Activated naive CD4-positive, alpha-beta T cell treated with Interleukin-2 at 50 U/mL for 16 hours (primary cell): ENCODE results near the gene TMEM238.

Experiments used
- DNase-seq: peaks from one replicate; pipeline ENCODE4 v3.0.0-alpha.2; 2020

TMEM238 gene

DNA sequence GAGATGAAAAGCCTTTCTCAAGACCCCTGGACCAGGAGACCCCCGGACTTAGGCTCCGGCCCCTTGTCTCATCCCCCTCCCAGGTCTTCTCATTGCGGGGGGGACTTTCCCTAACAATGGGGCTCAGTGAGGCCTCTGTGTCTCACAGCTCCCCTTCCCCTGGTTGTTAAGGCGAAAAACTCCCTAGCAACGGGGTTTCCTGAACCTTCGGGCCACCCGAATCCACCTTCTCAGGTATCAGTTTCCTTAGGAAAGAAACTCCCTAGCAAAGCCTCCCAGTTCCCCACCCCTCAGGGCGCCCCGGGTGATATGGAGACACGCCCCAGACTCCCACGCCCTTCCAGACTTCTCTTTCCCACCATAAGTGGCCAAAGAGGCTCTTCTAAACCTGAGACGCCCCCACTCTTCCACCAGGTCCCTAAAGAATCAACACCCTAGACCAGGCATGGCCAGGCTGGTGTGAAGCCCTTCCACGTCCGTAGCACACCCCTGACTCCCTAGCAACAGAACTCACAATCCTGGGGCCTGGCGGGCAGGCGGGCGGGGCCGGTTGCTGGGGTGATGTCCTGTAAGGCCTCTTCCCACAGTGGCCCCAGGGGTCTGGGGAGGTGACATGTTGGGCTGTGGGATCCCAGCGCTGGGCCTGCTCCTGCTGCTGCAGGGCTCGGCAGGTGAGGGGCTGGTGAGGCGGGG, 7.7 kb downstream of the TMEM238 start, which contains the start of gene TMEM190:
TMEM190 (plus strand) TSS at position 586 of the 693 bp plus-strand sequence; CDS start at position 614, 28 bp downstream.
- DNase-seq: no peak

DNA sequence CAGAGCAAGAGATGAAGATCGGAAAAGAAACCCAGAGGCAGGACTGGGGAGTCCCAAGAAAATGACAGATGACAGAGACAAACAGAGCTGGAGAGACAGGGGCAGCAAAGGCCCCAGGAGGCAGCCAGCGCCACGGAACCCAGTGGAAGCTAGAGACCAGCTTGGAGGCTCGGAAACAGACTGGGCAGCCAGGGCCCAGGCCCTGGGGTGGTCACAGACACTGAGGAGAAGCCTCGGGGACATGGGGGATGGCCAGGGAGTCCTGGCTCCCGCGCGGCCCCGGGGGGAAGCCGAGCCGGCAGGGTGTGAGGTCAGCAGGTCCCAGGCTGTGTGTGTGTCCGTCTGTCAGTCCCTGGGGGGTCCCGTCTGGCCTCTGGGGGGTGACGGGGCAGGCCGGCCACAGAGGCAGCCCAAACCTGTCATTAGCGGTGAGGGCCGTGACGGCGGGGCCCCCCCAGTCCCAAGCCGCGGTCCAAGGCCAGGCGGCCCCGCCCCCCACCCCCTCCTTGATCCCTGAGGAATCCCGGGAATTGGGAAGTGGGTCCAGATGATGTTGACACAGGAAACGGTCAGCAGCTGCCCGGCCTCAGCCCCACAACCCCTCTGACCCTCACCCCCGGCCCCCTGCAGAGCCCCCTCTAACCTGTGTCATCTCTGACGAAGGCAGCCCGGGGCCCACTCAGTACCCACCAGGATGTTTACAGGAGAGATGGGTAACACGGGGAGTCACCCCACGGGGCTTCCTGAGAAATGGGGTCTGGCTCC, 9.9 kb downstream of the TMEM238 start:
- no peak for DNase-seq

DNA sequence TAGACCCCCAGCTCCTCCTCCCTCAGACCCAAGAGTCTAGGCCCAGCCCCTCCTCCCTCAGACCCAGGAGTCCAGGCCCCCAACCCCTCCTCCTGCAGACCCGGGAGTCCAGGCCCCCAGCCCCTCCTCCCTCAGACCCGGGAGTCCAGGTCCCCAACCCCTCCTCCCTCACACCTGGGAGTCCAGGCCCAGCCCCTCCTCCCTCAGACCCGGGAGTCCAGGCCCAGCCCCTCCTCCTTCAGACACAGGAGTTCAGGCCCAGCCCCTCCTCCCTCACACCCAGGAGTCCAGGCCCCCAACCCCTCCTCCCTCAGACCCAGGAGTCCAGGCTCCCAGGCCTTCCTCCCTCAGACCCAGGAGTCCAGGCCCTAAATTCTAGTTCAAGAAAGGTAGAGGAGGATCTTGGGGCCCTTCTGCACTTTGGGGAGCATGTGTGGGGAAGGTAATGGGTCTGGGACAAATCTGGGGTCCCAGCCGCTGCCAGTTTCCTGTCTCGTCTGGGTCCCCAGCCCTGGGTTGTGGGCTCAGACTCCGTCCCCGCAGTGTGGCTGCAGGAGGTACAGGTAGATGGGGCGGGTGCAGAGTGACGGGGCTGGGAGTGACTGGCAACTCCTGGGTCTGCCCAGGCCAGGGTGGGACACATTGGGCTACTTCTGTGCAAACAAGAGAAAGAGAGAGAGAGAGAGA, 10.6 kb downstream of the TMEM238 start:
- DNase-seq: no peak

DNA sequence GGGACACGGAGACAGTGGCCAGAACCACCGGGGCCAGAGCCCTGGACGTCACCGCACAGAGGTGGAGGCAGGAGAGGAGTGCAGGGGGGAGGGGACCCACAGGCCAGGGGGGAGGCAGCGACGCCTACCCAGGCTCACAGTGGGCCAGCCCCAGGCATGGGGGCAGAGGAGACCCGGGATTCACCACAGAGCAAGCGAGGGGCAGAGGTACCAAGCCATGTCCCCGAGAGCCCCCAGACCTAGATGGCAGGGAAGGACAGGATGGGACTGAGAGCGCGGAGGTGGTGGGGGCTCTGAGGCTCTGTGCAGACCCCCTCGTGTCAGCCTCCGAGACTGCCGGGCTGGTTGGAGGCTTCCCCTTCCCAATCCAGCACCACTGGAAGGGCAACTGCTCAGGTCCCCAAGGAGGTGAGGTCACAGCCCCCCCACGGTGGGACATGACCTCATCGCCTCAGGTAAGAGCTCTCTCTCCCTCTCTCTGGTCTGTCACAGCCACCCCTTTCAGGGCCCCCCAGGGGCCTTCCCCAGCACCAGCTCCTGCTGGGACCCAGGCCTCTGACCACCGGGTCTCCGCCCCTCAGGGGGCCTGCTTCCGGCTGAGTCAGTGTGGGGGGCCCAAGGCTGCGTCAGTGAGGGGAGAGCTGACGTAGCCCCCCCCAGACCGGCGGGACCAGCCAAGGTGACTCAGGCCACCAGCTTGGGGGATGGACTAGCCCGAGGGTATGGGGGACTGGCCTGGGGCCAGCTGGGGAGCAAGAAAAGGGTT, 11.6 kb downstream of the TMEM238 start:
- no peak for DNase-seq

DNA sequence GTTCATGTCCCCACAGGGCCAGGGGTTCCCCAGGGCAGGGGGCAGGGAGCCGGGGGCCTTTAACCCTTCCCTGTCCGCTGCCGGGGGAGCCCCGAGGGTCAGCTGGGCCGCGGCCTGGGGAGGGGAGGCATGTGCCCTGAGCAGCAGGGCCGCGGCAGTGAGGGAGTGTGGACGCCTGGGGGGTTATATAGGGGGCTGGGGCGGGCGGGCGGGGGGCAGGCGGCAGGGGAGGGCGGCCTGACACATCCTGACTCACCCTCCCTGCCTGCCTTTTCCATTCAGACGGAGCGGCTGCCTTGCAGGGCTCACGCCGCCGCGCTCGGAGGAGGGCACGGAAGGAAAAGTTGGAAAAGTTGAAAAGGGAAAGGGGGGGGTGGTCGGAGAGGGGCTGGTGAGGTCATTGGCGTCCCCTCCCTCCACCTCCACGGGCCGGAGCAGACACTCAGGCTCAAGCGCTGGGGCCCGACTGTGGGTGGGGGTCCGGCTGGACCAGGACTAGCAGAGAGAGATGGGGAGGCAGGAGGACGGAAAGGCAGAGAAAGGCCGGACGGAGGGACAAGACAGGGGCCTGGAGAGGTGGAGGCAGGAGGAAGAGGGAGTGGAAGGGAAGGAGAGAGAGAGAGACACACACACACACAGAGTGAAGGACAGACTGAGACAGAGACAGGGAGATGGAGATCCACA, 13.6 kb downstream of the TMEM238 start, which contains the start of gene IL11:
IL11 (minus strand) TSS at position 159 of the 684 bp plus-strand sequence; CDS start at position 6, 153 bp downstream.
- no peak for DNase-seq

DNA sequence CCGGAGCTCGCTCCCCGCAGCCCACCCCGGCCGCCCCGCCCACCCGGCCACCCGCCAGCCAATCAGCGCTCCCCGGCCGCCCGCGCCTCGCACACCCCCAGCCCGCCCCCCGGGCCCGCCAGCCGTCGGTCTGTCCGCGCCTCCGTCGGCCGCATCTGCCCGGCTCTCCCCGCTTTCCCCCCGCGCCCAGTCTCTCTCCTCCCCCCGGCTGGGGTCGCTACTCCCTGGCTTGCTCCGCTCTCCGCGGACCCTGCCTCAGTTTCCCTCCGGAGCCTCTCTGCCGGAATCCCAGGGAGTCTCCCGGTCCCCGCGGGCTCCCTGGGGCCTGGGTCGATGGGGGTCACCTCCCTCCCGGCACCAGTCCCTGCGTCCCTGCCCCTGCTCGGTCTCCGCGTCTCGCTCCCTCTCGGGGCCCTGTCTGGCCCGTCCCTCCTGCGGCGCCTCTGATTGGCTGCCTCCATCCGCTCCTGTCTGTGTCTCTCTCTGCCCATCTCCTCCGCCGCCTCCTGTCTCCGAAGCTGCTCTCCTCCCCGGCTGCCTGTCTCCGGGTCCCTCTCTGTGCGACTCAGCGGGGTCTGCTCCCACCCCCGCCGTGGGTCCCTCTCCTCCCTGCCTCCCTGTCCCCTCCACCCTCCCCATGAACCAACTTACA, 14.3 kb downstream of the TMEM238 start:
- peak; percentile 30 for DNase-seq

DNA sequence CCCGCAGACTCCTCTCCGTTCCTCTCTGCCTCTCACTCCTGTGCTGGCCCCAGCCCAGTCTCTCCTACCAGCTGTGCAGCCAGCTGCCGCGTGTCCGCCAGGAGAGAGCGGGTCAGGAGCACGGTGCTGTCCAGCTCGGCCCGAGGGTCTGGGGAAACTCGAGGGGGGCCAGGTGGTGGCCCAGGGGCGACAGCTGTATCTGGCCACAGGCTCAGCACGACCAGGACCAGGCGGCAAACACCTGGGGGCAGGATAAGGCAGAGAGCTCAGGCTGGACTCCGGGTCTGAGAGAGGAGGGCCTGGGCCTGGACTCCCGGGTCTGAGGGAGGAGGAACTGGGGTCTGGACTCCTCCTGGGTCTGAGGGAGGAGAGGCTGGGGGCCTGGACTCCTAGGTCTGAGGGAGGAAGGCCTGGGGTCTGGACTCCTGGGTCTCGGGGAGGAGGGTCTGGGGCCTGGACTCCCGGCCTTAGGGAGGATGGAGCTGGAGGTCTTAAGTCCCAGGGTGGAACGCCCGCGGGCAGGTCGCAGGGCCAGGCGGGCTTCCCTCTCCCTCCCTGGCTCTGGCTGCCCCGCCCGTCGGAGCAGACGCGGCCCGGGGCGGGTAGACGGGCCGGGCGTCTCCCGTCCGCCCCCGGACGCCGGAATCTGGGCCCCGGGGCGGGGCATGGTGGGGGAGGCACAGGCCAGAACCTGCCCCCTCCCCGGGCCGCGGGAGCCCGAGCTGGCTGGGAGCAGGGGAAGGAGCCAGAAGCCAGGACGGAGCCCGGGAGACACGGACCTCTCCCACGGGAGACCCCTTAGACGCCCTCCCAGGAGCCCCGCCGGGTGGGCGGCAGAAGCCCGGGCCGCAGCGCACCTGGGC, 15.2 kb downstream of the TMEM238 start:
- peak; percentile 38 for DNase-seq

DNA sequence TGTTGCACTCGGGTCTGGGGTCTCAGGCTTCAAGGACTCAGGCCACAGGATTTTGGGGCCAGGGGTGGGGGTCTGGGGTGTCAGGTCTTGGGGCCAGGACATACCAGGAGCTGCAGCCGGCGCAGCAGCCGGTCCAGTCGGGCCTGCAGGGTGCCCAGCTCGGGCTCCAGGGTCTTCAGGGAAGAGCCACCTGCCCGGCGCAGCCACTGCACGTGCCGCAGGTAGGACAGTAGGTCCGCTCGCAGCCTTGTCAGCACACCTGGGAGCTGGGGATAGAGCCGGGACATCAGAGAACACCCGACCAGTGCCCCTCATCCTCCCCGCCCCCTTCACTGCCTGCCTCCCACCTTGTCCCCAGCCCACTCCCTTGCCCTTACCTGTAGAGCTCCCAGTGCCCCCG, 16.0 kb downstream of the TMEM238 start:
- DNase-seq: no peak

DNA sequence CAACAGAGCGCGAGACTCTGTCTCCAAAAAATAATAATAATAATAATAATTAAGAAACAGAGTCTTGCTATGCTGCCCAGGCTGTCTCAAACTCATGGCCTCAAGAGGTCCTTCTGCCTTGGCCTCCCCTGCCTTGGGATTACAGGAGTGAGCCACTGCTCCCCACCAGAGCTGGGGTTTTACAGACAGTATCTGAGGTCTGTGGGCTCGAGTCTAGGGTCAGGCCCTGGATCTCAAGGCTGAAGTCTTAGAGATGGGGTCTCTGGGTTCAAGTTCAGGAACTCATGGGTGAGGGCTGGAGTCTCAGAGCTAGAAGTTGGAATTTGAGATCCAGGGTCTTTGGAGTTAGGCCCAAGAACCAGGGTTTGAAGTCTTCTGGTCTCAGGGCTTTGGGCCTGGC, 17.3 kb downstream of the TMEM238 start:
- no peak for DNase-seq

DNA sequence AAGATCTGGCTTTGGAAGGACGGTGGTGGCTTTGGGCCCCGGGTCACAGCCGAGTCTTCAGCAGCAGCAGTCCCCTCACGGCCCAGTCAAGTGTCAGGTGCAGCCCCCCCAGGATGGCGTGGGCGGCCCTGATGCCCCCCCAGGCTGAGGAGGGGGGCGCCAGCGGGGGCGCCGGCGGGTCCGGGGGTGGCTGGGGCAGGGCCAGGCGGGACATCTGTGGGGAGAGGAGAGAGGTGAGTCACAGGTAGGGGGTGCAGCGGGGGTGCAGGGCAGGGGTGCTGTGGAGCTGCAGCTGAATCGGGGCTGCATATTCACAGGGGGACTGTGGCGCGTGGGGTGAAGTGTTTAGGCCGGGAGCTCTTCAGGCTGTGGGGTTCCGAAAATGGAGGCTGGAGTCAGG, 18.1 kb downstream of the TMEM238 start:
- no peak for DNase-seq

DNA sequence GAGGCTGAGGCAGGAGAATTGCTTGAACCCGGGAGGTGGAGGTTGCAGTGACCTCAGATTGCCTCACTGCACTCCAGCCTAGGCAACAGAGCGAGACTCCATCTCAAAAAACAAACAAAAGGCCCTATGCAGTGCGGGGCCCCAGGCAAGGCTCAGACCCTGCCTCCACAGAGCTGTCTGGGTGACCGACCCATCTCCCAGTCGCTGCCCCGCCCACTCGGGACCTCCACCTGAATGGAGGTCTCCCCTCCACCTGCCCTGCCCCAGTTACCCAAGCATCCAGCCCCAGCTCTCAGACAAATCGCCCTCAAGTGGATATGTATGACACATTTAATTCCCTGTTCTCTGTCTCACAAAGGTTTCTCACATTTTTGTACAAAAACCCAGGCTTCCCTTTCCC, 18.8 kb downstream of the TMEM238 start:
- no peak for DNase-seq

DNA sequence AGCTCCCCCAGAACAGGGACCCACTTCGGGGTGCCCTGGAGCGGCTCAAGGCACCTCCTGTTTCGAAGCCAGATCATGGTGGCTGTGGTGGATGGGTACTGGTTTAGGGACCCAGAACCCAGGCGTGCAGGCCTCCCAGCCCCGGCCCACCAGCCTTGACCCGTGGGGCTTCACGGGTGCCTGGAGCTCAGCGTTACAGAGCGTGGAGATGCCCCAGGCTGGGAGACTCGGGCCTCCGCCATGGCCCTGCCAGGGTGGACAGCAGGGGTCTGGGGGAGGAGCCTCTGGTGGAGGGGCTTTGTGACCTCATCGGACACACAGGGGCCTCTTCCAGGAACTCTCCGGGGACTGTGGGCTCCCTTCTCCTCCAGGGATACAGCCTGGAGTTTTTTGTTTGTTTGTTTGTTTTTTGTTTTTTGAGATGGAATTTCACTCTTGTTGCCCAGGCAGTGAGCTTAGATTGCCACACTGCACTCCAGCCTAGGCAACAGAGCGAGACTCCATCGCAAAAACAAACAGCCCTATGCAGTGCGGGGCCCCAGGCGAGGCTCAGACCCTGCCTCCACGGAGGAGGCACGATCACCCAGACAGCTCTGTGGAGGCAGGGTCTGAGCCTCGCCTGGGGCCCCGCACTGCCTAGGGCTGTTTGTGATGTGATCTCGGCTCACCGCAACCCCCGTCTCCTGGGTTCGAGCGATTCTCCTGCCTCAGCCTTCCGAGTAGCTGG, 20.9 kb downstream of the TMEM238 start, which contains the start of gene GARIN5B:
GARIN5B (minus strand) TSS at position 271 of the 727 bp plus-strand sequence; CDS start at position 77, 194 bp downstream.
- no peak for DNase-seq

DNA sequence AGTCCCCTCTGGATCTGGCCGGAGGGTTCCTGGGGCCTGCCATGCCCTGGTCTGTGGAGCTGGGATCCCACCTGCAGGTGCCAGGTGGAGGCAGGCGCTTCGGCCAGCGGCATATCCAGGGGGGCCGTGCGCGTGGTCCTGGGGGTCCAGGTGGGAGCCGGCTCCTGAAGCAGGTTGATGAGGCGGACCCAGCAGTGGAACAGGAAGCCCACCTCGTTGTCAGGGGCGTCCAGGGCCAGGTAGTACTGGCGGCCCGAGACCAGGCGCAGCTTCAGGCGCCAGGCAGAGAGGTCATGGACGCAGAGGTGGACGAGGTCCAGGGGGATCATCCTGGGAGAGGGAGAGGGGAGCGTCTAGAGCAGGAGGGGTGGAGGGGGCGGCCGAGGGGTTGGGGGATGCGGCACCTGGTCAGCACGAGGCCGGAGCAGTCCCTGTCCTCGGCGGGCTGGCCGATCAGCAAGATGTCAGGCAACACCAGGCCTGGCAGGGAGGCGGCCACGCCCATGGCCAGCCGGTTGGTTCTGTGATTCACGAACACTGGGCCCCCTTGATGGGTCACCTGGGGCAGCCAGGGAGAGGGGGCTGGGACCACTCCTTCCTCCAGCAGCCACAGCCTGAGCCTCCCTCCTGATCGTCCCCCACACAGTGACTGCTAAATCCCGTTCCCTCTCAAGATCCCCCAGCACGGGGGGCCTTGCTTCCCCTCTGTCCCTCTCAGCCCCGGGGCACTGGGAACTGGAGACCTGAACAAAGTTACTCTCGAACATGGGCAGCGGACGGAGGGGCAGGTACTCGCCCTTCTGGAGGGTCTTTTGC, 21.7 kb downstream of the TMEM238 start:
- DNase-seq: no peak

DNA sequence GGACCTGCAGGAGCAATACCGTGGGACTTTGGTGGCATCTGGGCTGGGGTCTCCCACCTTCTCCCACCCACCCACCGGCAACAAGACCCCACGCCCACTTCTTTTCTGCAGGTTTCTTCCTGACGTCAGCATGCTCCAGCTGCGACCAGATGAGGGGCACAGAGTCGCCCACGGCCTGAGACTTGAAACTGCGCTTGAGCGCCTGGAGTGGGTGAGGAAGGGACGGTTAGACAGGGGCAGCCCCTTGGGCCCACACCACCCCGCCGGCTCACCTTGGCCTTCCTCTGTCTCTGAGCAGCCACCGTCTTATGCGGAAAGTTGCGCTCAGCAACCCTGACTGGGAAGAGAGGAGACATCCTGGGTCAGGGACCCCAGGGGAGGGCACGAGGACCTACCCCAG, 23.2 kb downstream of the TMEM238 start:
- no peak for DNase-seq

DNA sequence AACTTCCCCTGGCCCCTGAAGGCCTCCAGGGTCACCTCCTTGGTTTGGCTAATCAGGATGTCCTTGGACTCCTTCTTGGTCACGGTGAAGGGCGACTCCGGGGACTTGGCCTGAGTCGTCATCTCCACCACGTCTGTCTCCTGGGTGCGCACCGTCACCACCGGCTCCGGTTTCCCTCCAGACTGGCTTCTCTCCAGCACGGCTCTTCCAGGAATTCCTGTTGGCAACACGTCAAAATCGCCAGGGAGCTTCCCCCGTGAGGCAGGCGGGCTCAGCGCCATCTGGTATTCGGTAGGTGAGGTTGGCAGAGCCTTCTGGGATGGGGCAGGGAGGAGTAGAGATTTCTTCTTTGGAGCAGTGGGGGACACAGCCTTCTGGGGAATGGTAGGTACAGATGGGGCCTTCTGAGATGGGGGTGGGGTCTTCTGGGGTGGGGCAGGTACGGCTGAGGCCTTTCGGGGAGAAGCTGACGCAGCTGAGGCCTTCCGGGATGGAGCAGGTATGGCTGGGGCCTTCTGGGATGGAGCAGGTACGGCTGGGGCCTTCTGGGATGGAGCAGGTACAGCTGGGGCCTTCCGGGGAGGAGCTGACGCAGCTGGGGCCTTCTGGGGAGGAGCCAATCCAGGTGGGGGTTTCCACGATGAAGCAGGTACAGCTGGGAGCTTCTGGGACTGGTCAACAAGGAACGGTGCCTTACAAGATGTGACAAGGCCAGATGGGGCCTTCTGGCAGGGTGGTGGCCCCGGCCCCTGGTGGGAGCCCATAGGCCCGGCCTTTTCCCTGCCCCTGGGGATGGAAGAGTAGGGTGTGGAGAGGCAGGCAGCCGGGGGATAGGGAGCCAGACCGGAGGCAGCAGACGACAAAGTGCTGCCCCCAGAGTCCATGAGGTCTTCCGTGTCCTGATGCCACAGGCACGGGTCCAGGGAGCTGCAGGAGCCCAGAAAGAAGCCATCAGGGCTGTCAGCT, 24.9 kb downstream of the TMEM238 start:
- no peak for DNase-seq

DNA sequence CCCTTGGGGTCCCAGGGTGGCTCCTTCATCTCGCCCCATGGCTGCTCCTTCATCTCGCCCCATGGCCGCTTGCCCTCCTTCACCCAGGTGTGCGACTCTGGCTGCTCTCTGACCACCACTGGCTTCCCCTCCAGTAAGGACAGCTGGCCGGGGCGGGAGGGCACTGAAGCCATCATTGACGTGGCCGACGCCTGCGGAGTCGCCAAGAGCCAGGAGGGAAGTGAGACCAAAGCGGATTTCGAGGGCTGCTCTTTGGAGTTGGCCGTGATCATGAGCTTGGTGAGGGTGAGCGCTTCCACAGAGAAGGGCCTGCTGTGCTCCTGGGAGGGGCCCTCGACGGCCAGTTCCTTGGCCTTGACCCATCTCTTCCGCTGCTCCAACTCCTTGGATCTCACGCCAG, 25.6 kb downstream of the TMEM238 start:
- DNase-seq: no peak

DNA sequence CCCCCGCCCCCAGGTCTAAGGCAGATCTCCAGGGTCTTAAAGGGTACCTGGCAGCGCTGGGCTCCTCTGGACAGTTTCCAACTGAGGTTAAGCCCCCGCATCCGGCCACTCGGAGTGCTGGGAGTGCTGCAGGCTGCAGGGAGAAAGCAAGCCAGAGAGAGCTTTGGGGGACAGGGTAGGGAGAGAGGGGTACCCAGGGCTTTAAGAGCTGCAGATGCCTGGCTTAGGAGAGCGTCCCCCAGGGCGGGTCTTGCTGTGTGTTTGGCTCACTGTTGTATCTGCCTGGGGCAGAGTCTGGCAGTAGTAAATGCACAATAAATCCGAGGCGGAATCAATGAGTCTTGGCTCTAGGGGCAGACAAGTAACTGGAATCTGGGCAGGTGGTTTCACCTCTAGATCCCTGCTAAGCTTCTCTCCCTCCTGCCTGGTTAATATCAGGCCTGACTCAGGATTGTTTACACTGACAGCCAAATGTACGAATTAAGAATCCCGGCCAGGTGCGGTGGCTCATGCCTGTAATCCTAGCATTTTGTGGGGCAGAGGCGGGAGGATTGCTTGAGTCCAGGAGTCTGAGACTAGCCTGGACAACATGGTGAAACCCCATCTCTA, 28.8 kb downstream of the TMEM238 start:
- DNase-seq: no peak
